KOPT-K1 (cell line): Measurements from ENCODE around the gene RHAG.
"Not testable (repeated sequence)": the region's sequence is repeated elsewhere in the genome, so short reads cannot be mapped to it uniquely, and the experiment has no call there.

Experiments
- H3K27ac ChIP-seq: fragments of 200-600 bp; sonication (generic); 2 replicates; pipeline ENCODE4 v1.5.1; 2016; ENCODE audit warnings: antibody characterized with exemption, mild to moderate bottlenecking, low read depth, low read length; ENCODE audit not compliant: poor library complexity, severe bottlenecking
- H3K36me3 ChIP-seq: fragments of 200-600 bp; sonication (generic); 2 replicates; pipeline ENCODE4 v1.5.1; 2017; ENCODE audit warnings: antibody characterized with exemption, mild to moderate bottlenecking, low read length, moderate library complexity; ENCODE audit not compliant: insufficient read depth
- H3K9me3 ChIP-seq: fragments of 200-600 bp; sonication (generic); 2 replicates; pipeline ENCODE4 v1.5.1; 2017; ENCODE audit warnings: antibody characterized with exemption, low read length, mild to moderate bottlenecking; ENCODE audit not compliant: insufficient read depth, poor library complexity, severe bottlenecking

Gene RHAG

GRCh38 chr6:49614144-49614543 is 22.5 kb downstream of the RHAG start:
- not testable (repeated sequence) for H3K36me3 ChIP-seq, H3K9me3 ChIP-seq, H3K27ac ChIP-seq

DNA sequence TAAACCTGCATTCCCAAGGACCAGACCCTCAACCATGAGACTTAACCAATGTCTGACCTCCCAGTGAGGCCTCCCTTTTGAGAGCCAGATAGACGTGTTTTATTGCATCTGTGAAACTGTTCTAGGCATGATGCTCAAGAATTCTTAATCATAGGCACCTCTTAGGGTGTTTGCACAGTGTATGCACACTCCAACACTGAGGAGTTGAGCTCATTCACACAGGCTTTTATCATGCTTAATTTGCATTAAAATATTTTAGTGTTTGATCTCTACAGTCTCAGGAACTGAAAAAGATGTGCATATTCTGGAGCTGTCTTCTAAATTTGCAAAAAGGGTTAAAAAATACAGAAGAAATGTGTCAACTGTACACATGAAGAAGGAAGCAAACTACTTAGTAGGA is 27.4 kb downstream of the RHAG start:
- H3K9me3 ChIP-seq, result no peaks in the 10 kb centered on the region
- no peak overlapping the region for H3K27ac ChIP-seq
- H3K36me3 ChIP-seq, result no peaks in the 10 kb centered on the region

GRCh38 chr6:49608275-49608674 is 28.4 kb downstream of the RHAG start:
- not testable (repeated sequence) for H3K9me3 ChIP-seq, H3K36me3 ChIP-seq

GRCh38 chr6:49607391-49607982 is 29.2 kb downstream of the RHAG start:
- Histone ChIP-seq H3K9me3 (no peaks in the 10 kb centered on the region), H3K27ac (no peak overlapping the region)

More at GRCh38 chr6:49608275-49608674, 28.4 kb downstream of the RHAG start:
- not testable (repeated sequence) for H3K27ac ChIP-seq

GRCh38 chr6:49606721-49607390 is 29.8 kb downstream of the RHAG start:
- no peak overlapping the region for H3K27ac ChIP-seq
- no peaks in the 10 kb centered on the region for H3K9me3 ChIP-seq
- H3K36me3 ChIP-seq, result no peaks in the 10 kb centered on the region

More at GRCh38 chr6:49607391-49607982, 29.2 kb downstream of the RHAG start:
- H3K36me3 ChIP-seq, result no peaks in the 10 kb centered on the region

DNA sequence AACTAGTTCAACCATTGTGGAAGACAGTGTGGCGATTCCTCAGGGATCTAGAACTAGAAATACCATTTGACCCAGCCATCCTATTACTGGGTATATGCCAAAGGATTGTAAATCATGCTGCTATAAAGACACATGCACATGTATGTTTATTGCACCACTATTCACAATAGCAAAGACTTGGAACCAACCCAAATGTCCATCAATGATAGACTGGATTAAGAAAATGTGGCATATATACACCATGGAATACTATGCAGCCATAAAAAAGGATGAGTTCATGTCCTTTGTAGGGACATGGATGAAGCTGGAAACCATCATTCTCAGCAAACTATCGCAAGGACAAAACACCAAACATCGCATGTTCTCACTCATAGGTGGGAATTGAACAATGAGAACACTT is 32.6 kb downstream of the RHAG start:
- H3K27ac ChIP-seq, H3K36me3 ChIP-seq, H3K9me3 ChIP-seq: not testable (repeated sequence)

DNA sequence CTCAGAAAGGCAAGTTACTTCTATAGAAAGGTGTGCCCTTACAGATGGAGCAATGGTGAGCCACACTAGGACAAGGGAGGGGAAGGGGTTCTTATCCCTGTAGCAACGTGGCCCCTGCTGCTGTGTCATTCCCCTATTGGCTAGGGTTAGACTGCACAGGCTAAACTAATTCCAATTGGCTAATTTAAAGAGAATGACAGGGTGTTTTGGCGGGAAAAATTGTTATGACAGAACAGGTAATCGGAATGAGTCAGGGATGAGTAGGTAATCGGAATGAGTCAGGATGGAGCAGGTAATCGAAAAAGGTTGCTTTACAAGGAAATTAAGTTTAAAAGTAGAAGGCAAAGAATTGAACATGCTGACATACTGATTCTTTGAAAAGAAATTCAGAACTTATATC is 49.4 kb downstream of the RHAG start:
- not testable (repeated sequence) for H3K36me3 ChIP-seq, H3K9me3 ChIP-seq, H3K27ac ChIP-seq

DNA sequence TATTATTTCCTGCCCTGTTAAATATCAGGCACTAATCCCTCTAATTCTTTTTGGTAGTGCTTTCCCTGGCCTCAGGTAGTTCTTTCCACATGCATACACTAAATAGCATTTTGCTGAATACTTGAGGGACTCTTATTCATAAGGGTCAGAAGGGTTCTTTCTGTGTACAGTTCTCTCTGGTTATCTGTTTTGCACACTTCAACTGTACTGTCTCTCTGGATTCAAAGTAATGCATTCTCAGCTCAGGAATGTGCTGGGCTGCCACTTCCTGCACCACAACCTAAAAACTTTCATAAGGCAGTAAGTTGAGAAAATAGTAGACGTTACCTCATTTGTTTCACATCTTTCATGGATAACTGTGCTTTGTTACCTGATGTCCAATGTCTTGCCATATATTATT is 54.1 kb downstream of the RHAG start:
- H3K9me3 ChIP-seq, result no peaks in the 10 kb centered on the region
- H3K27ac ChIP-seq, result no peak overlapping the region
- H3K36me3 ChIP-seq, result no peaks in the 10 kb centered on the region

DNA sequence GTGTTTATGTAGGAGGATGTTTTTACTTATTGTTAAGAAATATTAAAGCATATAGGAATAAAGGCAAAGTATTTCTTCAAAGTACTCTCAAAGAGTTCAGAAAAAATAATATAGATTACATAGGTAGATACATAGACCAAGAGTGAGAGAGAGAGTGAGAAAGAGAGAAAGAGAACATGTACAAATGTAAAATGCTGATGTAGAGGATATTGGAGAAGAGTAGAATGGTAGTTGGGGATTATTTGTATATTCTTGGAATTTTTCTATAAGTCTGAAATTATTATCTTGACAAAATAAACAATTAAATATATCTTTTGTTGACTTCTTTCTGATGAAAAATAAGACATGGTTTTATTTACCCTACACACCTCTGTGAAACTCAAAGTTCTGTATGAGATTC is 57.0 kb downstream of the RHAG start:
- no peaks in the 10 kb centered on the region for H3K9me3 ChIP-seq
- no peaks in the 10 kb centered on the region for H3K36me3 ChIP-seq
- H3K27ac ChIP-seq, result no peak overlapping the region

- no peak overlapping the region for H3K27ac ChIP-seq
- H3K36me3 ChIP-seq, result no peaks in the 10 kb centered on the region
- no peaks in the 10 kb centered on the region for H3K9me3 ChIP-seq
Observed at GRCh38 chr6:49576618-49577017, 60.0 kb downstream of the RHAG start.

DNA sequence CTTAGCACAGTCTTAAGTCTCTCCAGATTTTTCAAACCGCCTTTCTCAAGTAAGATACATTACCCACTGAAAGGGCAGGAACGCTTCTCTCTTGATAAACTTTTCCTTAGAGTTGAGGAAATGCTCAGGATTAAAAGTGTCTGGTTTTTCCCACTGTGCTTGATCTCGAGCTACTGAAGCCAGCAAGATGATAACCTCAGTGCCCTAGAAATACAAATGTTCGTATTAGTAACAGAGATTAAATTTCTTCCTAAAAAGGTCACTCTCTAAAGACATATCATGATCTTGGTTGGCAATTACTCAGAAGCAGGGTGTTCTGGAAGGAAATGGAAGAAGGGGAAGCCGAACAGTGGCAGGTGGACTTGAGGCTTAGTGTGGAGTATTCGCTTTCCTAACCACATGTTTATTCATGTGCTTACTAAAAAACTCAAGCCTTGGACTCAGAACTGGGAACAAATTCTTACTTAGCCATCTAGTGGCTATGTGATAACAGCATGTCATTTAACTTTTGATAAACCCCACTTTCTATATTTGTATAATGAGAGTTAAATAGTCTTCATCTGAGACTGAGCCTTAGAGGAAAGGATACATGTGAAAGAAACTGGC is 66.1 kb downstream of the RHAG start:
- H3K9me3 ChIP-seq, result no peaks in the 10 kb centered on the region
- no peaks in the 10 kb centered on the region for H3K36me3 ChIP-seq
- H3K27ac ChIP-seq, result no peak overlapping the region

- Histone ChIP-seq H3K9me3 (no peaks in the 10 kb centered on the region), H3K27ac (no peak overlapping the region), H3K36me3 (no peaks in the 10 kb centered on the region)
Observed at GRCh38 chr6:49565855-49566254, 70.8 kb downstream of the RHAG start.

DNA sequence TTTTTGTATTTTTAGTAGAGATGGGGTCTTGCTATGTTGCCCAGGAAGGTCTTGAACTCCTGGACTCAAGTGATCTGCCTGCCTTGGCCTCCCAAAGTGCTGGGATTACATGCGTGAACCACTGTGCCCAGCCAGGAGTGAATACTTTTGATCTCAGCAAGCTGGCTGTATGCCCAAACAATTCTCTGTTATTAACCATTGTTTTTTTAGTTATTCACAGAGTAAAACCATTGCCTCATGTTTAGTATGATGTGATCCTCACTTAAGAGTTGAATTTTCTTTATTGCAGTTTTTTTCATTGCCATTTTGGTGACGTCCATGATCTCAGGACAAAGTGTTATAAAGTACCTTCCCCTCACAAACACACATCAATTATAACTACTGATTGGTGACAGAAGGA is 71.4 kb downstream of the RHAG start:
- no peak overlapping the region for H3K27ac ChIP-seq
- no peaks in the 10 kb centered on the region for H3K9me3 ChIP-seq
- H3K36me3 ChIP-seq, result no peaks in the 10 kb centered on the region

GRCh38 chr6:49564552-49564951 is 72.1 kb downstream of the RHAG start:
- Histone ChIP-seq H3K9me3 (no peaks in the 10 kb centered on the region), H3K36me3 (no peaks in the 10 kb centered on the region), H3K27ac (no peak overlapping the region)

DNA sequence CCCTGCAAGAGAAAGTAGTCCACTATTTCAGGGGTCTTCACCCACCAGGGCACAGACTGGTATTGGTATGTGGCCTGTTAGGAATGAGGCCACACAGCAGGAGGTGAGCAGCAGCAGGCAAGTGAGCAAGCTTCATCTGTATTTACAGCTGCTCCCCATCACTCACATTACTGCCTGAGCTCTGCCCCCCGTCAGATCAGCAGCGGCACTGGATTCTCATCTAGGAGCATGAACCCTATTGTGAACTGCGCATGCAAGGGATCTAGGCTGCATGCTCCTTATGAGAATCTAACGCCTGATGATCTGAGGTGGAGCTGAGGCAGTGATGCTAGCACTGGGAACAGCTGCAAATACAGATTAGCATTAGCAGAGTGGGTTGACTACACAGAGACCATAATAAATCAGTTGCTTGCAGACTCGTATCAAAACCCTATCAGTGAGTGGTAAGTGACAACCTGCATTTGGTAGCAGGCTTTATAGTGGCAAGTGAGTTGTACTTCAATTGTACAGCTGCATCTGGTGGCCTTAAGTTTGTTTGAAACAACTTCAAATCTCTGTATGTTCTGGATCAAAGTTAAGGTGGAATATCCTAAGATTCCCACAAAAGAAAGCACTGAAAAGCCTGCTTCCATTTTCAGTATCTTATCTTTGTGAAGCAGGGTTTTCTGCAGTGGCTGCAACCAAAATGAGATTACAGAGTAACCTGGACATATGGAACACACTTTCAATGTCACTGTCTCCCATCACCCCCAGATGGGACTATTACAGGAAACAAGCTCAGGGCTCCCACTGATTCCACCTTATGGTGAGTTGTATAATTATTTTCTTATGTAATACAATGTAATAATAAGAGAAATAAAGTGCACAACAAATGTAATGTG is 73.4 kb downstream of the RHAG start:
- Histone ChIP-seq H3K9me3 (no peaks in the 10 kb centered on the region), H3K27ac (no peak overlapping the region), H3K36me3 (no peaks in the 10 kb centered on the region)
